T follicular helper cell (primary cell): ENCODE results near the gene RWDD4.
"Not testable (repeated sequence)": the region's sequence is repeated elsewhere in the genome, so short reads cannot be mapped to it uniquely, and the experiment has no call there.

Experiments
- DNase-seq: peaks from one replicate; pipeline ENCODE4 v3.0.0-alpha.2; 2020; ENCODE audit warnings: low read depth

The RWDD4 gene

DNA sequence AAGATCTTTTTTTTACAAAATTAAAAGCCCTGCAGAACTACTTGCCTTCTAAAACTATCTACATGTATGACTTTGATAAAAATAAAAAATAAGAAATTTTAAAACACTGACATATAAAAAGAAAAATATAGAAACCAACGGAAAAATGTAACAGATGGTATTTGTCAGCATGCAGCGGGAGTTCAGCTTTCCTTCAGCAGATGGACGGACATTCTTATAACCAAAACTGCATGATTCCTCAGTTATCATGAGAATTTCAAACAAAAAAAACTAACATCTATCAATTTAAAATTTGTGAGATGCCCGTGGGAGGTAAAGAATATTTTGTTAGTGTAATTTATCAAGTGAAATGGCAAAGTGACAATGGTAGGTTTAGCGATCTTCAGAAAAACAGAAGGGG is 23.2 kb downstream of the RWDD4 start:
- DNase-seq, result no peak

GRCh38 chr4:183635321-183635720 is 23.7 kb downstream of the RWDD4 start:
- no peak for DNase-seq

- DNase-seq, result no peak
These were observed 25.2 kb downstream of the RWDD4 start for GRCh38 chr4:183633476-183634400.

DNA sequence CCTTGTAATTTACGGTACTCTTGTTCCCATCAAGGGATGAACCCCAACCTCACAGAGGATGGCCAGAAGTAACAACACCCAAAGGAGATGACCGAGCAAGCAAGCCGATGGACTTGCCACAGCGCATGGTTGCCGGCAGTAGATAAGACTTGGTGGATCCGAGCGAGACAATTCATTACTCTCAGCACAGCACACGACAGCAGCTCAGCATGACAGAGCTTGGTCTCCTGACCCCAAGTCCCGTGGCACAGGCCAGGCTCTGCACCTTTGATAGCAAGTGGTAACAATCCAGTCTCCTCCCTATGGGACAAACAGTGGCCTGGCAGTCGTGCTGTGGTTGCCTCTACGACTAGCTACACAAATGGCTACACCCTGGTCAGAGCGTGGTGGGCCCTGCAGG is 26.3 kb downstream of the RWDD4 start:
- no peak for DNase-seq

DNA sequence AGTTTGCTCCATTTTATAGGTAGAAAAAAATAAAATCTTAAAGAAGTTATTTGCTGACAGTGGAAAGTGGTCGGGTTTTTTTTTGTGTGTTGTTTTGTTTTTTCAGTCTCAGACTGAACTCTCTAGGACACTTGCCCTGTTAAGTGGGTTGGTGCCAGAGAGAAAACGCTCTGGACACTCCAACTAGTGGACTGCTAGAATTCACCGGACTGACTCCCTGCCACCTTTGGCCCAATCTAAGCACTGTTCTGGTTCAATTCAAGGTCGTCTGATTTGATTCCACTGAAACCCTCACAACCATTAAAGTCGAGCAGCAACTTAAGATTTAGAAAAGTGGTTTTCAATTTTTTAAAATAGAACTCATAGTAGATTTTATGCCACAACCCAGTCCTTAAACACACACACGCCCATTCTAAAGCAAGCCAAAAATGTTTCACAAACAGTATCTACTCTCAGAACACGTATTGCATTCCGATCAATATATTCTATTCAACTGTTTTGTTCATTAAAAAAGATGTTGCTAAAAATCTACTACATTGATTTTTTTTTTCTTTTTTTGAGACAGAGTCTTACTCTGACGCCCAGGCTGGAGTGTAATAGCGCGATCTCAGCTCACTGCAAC is 27.3 kb downstream of the RWDD4 start:
- DNase-seq, result no peak

DNA sequence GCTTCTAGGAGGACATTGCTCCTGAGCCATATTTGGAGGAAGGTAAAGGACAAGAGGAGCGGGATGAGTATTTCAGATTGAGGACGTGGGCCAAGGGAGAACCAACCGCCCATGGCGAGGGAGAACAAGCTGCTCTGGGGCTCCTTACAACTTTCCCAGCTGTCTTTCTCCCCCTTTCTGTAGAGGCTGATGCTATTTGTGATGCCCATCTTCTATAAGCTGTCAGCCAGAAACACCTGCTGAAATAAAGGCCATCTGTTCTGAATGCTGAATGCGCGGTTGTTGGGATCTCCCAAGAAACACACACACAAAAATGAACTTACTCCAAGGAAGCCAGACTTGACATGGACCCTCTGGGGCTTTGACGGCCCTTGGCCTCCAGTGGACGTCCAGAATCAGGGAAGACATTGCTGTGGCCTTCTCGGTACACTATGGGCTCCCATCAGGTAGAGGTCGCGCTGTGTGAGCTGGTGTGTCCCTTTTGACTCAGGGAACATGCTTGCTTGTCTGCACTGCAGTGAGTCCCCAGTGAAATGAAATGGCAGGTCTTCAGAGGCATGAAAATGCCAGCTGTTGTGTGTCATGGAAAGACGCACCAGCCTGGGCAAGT is 30.9 kb downstream of the RWDD4 start:
- no peak for DNase-seq

DNA sequence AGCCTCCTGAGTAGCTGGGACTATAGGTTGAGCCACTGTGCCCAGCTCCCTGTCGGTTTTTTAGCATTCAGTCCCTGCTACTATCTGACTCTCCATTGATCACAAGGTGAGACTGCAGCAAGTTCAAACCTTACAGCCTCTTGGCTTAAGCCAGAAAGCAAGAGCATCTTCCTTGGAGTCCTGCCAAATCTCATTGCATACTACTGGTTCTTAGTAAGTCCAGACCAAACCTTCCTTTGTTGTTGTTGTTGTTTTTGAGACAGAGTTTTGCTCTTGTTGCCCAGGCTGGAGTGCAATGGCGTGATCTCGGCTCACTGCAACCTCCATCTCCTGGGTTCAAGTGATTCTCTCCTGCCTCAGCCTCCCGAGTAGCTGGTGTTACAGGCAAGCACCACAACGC is 31.7 kb downstream of the RWDD4 start:
- DNase-seq, result not testable (repeated sequence)

DNA sequence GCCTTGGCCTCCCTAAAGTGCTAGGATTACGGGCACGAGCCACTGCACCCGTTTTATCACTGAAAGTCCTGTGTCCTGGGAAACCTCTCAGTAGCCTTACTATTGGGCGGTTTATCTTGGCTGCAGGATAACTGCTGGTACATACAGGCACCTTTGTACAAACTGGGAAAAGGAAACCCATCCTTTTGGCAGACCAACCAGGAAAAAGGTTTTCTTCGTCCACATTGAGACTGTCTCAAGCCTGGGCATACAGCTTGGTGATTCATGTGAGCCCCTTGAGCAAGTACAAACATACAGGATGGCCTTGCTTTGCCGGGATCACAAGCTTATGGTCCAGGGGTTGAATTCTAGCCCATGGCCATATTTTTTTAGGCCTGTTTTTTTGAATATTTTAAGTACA is 32.8 kb downstream of the RWDD4 start:
- no peak for DNase-seq

DNA sequence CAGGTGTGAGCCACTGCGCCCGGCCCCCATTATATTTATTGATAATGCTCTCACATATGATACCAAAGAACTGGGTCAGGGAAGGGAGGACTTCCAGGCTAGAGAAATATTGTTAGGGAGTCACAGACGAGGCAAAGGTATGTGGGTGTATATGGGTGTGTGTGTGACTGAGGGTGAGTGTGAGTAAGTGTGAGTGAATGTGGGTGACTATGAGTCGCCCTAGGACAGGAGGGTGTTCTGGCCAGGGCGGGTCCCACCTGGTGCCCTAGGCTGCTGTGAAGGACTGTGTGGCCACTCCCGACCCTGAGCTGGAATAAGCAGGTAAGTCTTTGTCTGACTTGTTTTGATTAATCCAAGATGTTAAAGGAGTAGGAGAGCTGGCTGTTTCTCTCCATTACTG is 34.4 kb downstream of the RWDD4 start:
- DNase-seq, result no peak

DNA sequence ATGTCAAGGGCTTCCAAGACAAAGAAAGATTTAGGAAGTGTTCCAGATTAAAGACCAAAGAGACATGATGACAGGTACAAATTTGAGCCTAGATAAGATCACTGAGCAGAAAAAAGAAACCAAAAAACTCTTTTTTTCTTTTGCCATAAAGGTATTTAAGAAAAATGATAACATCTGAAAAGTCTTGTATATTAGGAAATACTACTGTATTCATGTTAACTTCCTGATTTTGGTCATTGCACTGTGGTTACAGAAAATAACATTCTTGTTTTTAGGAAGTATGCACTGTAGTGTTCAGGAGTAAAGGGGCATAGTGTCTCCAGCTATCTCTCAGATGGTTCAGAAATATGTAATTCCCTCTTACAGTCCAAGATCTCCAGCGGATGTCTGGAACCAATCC is 37.1 kb downstream of the RWDD4 start:
- no peak for DNase-seq

GRCh38 chr4:183620421-183620820 is 38.6 kb downstream of the RWDD4 start:
- no peak for DNase-seq

DNA sequence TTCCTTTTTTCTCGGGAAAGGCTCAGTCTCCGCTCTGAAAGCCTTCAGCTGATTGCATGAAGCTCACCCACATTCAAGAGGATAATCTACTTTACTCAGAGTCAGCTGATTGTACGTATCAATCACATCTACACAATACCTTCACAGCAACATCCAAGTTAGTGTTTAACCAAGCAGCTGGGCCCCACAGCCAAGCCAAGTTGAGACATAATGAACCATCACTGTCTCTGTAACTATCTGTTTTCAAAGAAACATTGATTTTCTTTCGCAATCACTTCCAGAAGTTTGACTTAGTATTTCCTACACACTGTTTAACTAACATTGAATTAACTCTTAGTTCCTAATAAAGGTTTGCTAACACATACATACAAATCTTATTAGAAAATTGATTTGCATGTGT is 40.3 kb downstream of the RWDD4 start:
- DNase-seq, result no peak

DNA sequence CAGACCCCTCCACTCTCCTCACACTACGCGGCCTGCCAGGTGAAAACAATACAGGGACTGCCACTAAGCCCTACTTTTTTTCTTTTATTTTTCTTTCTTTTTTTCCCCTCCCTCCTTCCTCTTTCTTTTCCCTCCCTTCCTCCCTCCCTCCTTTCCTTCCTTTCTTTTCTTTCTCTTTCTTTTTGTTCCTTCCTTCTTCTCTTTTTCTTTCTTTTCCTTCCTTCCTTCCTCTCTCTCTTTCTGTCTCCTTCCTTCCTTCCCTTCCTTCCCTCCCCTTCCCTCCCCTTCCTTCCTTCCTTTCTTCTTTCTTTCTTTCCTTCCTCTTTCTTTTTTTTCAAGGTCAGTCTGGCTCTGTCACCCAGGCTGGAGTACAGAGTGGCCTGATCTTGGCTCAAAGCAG is 41.9 kb downstream of the RWDD4 start:
- DNase-seq, result no peak

GRCh38 chr4:183612329-183613250 is 46.4 kb downstream of the RWDD4 start:
- no peak for DNase-seq

DNA sequence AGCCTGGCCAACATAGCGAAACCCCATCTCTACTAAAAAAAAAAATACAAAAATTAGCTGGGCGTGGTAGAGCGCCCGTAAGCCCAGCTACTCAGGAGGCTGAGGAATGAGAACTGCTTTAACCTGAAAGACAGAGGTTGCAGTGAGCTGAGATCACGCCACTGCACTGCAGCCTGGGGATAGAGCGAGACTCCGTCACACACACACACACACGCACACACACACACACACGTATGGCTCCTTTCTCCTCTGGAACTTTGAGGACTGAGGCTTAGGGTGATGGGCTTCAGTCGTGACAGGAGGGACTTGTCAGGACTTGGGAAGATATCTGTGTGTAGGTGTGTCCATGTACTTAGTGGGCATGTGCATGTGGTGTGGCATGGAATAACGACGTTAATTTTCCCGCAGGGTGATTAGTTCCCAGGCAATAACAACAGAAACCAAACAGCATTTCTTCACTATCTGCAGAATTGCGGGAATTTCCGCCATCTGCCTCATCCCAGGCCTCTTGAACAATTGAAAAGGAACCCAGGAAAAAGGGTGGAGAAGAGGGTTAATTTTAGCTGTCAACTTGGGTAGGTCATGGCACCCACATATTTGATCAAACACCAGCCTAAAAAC is 47.7 kb downstream of the RWDD4 start:
- DNase-seq, result no peak

GRCh38 chr4:183610613-183611012 is 48.4 kb downstream of the RWDD4 start:
- no peak for DNase-seq

DNA sequence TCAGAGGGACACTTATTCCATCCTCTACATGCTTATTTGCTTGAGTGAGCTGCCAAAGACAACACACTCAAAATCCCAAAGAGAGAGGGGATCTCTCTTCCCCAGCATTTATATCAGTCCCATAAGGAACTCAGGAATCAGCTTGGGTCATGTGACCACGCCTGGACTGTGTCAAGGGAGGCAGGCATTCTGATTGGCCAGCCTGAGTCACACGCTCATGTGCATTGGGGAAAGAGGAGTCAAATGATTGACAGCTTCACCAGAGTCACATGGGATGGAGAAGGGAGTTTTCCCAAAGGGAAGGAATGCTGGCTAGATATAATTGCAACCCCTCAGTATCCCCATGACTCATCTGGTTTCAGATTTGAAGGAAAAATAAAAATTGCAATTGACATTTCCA is 49.0 kb downstream of the RWDD4 start:
- DNase-seq, result no peak

DNA sequence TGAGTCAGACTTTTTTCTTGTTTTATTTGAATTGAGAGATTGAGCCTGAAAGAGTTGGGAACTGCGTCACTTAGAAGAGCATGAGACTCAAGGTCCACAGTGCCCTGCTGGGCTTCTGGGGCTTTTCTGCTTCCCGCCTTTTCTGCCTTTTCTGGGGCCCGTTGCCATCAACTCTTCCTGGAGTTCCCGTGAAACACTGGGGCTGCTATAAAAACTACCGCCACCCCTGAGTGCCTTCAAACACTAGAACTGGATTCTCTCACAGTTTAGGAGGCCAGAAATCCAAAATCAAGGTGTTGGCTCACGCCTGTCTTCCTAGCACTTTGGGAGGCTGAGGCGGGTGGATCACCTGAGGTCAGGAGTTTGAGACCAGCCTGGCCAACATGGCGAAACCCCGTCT is 49.8 kb downstream of the RWDD4 start:
- no peak for DNase-seq

GRCh38 chr4:183607894-183608293 is 51.1 kb downstream of the RWDD4 start:
- no peak for DNase-seq

- DNase-seq, result no peak
These were observed 56.4 kb downstream of the RWDD4 start for GRCh38 chr4:183602557-183603027.

DNA sequence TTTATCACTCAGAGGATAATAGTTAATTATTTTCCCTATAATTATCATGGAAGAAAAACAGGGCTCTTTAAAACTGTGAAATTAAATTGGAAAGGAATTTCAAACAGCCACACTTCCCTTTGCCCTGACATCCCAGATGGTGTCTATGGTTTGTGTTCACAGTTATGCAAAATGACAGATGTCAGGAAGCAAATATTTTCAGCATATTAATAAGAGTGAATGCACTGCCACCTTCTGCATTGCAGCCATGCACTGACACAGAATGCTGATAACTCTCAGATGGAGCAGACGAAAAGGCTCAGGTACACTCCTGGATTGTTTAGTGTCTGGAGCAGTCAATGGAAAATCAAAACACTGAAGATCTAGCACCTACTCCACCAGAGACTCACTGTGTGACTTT is 57.6 kb downstream of the RWDD4 start:
- DNase-seq, result no peak
